ENCODE results near the gene AGBL3. TPM values are rescaled to one million over a fixed set of nuclear protein-coding genes. Genes with fewer than 3 reads are reported as not detected.

AGBL3 gene
- total and polyA plus RNA-seq, 9 of the 15 experiments (the other 6 are each of a cell fraction or from before 2014, with no cell fraction given), result 0.54 to 2.9 (median 1.7) TPM

- TF ChIP-seq CBFB (CRISPR knock-in tag; IDR thresholded peaks at IDR 0.05) (no peak), MCM5 (IDR thresholded peaks at IDR 0.05; ENCODE audit: low read depth) (no peak), LEF1 (IDR thresholded peaks at IDR 0.05) (0 out of 2 replicates have a peak, but pooled peaks have one; percentile 10), ZNF707 (CRISPR knock-in tag; conservative IDR thresholded peaks at IDR 0.05) (no peak), ZKSCAN8 (CRISPR knock-in tag; IDR thresholded peaks at IDR 0.05) (0 out of 2 replicates have a peak, but pooled peaks have one; percentile 56), MAZ (CRISPR knock-in tag; conservative IDR thresholded peaks at IDR 0.05 in 1 of 2, IDR thresholded peaks at IDR 0.05 in 1 of 2) (peak in 1 of 2 experiments; percentile 52; a peak in 1 of 4 replicates), HDGF (IDR thresholded peaks at IDR 0.05) (no peak), POU5F1 (IDR thresholded peaks at IDR 0.05; ENCODE audit: borderline replicate concordance, low read depth, low read length, partially characterized antibody) (no peak), PHB2 (IDR thresholded peaks at IDR 0.05; ENCODE audit: low read depth) (no peak), HEY1 (CRISPR knock-in tag; IDR thresholded peaks at IDR 0.05; ENCODE audit: borderline replicate concordance) (no peak), SRF (CRISPR knock-in tag; IDR thresholded peaks at IDR 0.05) (peak in 1 of 2 experiments; percentile 52; a peak in 1 of 4 replicates), ZNF224 (CRISPR knock-in tag; IDR thresholded peaks at IDR 0.05) (no peak), ZNF77 (CRISPR knock-in tag; IDR thresholded peaks at IDR 0.05) (no peak)
- TF ChIP-seq, protein P1, sequence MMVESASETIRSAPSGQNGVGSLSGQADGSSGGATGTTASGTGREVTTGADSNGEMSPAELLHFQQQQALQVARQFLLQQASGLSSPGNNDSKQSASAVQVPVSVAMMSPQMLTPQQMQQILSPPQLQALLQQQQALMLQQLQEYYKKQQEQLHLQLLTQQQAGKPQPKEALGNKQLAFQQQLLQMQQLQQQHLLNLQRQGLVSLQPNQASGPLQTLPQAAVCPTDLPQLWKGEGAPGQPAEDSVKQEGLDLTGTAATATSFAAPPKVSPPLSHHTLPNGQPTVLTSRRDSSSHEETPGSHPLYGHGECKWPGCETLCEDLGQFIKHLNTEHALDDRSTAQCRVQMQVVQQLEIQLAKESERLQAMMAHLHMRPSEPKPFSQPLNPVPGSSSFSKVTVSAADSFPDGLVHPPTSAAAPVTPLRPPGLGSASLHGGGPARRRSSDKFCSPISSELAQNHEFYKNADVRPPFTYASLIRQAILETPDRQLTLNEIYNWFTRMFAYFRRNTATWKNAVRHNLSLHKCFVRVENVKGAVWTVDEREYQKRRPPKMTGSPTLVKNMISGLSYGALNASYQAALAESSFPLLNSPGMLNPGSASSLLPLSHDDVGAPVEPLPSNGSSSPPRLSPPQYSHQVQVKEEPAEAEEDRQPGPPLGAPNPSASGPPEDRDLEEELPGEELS (CRISPR knock-in tag; IDR thresholded peaks at IDR 0.05; ENCODE audit: borderline replicate concordance), result no peak
- TF ChIP-seq, protein P2, sequence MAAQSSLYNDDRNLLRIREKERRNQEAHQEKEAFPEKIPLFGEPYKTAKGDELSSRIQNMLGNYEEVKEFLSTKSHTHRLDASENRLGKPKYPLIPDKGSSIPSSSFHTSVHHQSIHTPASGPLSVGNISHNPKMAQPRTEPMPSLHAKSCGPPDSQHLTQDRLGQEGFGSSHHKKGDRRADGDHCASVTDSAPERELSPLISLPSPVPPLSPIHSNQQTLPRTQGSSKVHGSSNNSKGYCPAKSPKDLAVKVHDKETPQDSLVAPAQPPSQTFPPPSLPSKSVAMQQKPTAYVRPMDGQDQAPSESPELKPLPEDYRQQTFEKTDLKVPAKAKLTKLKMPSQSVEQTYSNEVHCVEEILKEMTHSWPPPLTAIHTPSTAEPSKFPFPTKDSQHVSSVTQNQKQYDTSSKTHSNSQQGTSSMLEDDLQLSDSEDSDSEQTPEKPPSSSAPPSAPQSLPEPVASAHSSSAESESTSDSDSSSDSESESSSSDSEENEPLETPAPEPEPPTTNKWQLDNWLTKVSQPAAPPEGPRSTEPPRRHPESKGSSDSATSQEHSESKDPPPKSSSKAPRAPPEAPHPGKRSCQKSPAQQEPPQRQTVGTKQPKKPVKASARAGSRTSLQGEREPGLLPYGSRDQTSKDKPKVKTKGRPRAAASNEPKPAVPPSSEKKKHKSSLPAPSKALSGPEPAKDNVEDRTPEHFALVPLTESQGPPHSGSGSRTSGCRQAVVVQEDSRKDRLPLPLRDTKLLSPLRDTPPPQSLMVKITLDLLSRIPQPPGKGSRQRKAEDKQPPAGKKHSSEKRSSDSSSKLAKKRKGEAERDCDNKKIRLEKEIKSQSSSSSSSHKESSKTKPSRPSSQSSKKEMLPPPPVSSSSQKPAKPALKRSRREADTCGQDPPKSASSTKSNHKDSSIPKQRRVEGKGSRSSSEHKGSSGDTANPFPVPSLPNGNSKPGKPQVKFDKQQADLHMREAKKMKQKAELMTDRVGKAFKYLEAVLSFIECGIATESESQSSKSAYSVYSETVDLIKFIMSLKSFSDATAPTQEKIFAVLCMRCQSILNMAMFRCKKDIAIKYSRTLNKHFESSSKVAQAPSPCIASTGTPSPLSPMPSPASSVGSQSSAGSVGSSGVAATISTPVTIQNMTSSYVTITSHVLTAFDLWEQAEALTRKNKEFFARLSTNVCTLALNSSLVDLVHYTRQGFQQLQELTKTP (IDR thresholded peaks at IDR 0.05; ENCODE audit: low read depth in 1 of 2, partially characterized antibody in 2 of 2), result peak in 1 of 2 experiments; percentile 30
- TF ChIP-seq, protein P3, sequence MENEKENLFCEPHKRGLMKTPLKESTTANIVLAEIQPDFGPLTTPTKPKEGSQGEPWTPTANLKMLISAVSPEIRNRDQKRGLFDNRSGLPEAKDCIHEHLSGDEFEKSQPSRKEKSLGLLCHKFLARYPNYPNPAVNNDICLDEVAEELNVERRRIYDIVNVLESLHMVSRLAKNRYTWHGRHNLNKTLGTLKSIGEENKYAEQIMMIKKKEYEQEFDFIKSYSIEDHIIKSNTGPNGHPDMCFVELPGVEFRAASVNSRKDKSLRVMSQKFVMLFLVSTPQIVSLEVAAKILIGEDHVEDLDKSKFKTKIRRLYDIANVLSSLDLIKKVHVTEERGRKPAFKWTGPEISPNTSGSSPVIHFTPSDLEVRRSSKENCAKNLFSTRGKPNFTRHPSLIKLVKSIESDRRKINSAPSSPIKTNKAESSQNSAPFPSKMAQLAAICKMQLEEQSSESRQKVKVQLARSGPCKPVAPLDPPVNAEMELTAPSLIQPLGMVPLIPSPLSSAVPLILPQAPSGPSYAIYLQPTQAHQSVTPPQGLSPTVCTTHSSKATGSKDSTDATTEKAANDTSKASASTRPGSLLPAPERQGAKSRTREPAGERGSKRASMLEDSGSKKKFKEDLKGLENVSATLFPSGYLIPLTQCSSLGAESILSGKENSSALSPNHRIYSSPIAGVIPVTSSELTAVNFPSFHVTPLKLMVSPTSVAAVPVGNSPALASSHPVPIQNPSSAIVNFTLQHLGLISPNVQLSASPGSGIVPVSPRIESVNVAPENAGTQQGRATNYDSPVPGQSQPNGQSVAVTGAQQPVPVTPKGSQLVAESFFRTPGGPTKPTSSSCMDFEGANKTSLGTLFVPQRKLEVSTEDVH (IDR thresholded peaks at IDR 0.05; ENCODE audit: low read depth, partially characterized antibody), result no peak
- TF ChIP-seq, protein P4, sequence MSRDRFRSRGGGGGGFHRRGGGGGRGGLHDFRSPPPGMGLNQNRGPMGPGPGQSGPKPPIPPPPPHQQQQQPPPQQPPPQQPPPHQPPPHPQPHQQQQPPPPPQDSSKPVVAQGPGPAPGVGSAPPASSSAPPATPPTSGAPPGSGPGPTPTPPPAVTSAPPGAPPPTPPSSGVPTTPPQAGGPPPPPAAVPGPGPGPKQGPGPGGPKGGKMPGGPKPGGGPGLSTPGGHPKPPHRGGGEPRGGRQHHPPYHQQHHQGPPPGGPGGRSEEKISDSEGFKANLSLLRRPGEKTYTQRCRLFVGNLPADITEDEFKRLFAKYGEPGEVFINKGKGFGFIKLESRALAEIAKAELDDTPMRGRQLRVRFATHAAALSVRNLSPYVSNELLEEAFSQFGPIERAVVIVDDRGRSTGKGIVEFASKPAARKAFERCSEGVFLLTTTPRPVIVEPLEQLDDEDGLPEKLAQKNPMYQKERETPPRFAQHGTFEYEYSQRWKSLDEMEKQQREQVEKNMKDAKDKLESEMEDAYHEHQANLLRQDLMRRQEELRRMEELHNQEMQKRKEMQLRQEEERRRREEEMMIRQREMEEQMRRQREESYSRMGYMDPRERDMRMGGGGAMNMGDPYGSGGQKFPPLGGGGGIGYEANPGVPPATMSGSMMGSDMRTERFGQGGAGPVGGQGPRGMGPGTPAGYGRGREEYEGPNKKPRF (IDR thresholded peaks at IDR 0.05; ENCODE audit: low read depth, low read length), result no peak
Observed at GRCh38 chr7:135147341-135147898, 161.1 kb downstream of the AGBL3 start (continued).
